ENCODE measurements around the gene DAB2IP.
"Not testable (repeated sequence)": the region's sequence is repeated elsewhere in the genome, so short reads cannot be mapped to it uniquely, and the experiment has no call there.

The DAB2IP gene

DNA sequence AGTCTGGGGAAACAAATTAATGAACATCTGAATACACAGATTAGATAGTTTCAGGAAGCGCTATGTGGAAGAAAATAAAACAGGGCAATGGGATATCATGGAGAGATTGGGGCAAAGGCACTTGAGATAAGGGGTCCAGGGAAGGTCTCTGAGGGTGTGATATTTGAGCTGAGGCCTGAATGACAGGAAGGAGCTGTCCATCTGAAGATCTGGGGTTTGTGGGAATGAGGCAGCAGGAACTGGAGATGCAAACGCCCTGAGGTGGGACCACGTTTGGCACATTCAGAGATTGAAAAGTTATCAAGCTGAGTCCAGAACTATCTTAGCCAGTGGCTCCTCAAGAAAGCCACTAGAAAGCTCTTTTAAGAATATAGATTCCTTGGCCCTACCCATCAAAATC, 8.7 kb upstream of the DAB2IP start:
- Mint-ChIP-seq H3K36me3 (ENCODE audit: low read depth) (peaks cover 3% of the 10 kb centered on the region), H3K9me3 (no peaks in the 10 kb centered on the region), H3K27ac (peak overlapping the region in 1 of 3 experiments; percentile 16)

DNA sequence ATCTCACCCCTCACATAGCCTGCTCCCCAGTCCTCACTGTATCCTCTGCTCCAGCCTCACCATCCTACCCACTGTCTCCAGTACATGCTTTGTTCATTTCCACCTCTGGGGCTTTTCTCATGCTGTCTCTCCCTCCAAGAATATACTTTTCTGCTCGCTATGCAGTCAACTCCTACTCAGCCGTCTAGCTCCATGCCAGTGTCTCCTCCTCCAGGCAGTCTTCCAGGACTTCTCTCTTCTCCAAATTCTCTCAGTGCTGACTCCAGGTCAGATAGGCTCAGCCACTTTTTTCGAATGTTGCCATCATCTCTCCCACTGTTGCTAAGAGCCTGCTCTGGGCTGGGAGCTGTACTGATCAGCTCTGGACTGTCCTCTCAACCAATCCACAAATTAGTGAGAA, 8.0 kb upstream of the DAB2IP start:
- Mint-ChIP-seq H3K9me3 (no peaks in the 10 kb centered on the region), H3K27ac (no peak overlapping the region), H3K4me3 (no peak overlapping the region), H3K27me3 (ENCODE audit: low read depth) (peaks cover 3% of the 10 kb centered on the region), H3K36me3 (ENCODE audit: low read depth) (peaks cover 3% of the 10 kb centered on the region), H3K4me1 (peaks cover 51% of the 10 kb centered on the region)
- TF ChIP-seq, protein P1, sequence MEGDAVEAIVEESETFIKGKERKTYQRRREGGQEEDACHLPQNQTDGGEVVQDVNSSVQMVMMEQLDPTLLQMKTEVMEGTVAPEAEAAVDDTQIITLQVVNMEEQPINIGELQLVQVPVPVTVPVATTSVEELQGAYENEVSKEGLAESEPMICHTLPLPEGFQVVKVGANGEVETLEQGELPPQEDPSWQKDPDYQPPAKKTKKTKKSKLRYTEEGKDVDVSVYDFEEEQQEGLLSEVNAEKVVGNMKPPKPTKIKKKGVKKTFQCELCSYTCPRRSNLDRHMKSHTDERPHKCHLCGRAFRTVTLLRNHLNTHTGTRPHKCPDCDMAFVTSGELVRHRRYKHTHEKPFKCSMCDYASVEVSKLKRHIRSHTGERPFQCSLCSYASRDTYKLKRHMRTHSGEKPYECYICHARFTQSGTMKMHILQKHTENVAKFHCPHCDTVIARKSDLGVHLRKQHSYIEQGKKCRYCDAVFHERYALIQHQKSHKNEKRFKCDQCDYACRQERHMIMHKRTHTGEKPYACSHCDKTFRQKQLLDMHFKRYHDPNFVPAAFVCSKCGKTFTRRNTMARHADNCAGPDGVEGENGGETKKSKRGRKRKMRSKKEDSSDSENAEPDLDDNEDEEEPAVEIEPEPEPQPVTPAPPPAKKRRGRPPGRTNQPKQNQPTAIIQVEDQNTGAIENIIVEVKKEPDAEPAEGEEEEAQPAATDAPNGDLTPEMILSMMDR (IDR thresholded peaks at IDR 0.05; ENCODE audit: unreplicated experiment in 3 of 3), result no peak

More for the DNA sequence above, 8.7 kb upstream of the DAB2IP start:
- peaks cover 51% of the 10 kb centered on the region for H3K4me1 Mint-ChIP-seq
- TF ChIP-seq, protein P1 (IDR thresholded peaks at IDR 0.05; ENCODE audit: unreplicated experiment in 3 of 3), result no peak
- H3K27me3 Mint-ChIP-seq (ENCODE audit: low read depth), result peaks cover 3% of the 10 kb centered on the region
- H3K4me3 Mint-ChIP-seq, result no peak overlapping the region

DNA sequence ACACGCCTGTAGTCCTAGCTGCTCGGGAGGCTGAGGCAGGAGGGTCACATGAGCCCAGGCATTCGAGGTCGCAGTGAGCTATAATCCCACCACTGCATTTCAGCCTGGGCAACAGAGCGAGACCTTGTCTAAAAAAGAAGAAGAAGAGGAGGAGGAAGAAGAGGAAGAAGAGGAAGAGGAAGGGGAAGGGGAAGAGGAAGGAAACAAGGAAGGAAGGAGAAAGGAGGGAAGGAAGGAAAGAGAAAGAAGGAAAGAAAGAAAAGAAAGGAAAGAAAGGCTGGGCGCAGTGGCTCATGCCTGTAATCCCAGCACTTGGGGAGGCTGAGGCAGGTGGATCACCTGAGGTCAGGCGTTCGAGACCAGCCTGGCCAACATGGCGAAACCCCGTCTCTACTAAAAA, 7.4 kb upstream of the DAB2IP start:
- not testable (repeated sequence) for H3K27me3 Mint-ChIP-seq (ENCODE audit: low read depth); H3K36me3 Mint-ChIP-seq (ENCODE audit: low read depth); H3K4me3 Mint-ChIP-seq; H3K27ac Mint-ChIP-seq; H3K9me3 Mint-ChIP-seq
- H3K4me1 Mint-ChIP-seq, result peaks cover 55% of the 10 kb centered on the region

DNA sequence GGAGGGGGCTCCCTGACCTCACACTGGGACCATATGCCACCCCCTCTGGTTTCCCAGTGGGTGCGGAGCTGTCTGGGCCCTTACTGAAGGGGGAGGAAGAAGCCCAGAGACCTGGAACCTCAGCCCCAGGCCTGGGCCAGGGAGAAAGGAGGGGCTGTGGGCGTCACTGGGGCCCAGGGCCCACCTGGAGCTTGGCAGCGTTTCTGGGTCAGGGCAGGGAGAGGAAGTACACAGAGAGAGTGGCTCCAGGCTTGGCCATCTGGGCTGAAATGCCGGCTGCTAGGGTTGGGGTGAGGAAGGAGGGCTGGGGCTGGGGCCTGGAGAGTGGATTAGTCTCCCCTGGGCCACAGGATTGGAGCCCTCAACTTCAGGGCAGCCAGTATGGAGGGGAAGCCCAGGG, 6.4 kb upstream of the DAB2IP start:
- TF ChIP-seq, protein P1 (IDR thresholded peaks at IDR 0.05; ENCODE audit: unreplicated experiment in 3 of 3), result no peak
- Mint-ChIP-seq H3K27me3 (ENCODE audit: low read depth) (peaks cover 3% of the 10 kb centered on the region), H3K9me3 (no peaks in the 10 kb centered on the region), H3K27ac (peak overlapping the region in 2 of 3 experiments; percentile 45 to 51), H3K4me1 (peaks cover 63% of the 10 kb centered on the region), H3K4me3 (no peak overlapping the region), H3K36me3 (ENCODE audit: low read depth) (peaks cover 3% of the 10 kb centered on the region)

DNA sequence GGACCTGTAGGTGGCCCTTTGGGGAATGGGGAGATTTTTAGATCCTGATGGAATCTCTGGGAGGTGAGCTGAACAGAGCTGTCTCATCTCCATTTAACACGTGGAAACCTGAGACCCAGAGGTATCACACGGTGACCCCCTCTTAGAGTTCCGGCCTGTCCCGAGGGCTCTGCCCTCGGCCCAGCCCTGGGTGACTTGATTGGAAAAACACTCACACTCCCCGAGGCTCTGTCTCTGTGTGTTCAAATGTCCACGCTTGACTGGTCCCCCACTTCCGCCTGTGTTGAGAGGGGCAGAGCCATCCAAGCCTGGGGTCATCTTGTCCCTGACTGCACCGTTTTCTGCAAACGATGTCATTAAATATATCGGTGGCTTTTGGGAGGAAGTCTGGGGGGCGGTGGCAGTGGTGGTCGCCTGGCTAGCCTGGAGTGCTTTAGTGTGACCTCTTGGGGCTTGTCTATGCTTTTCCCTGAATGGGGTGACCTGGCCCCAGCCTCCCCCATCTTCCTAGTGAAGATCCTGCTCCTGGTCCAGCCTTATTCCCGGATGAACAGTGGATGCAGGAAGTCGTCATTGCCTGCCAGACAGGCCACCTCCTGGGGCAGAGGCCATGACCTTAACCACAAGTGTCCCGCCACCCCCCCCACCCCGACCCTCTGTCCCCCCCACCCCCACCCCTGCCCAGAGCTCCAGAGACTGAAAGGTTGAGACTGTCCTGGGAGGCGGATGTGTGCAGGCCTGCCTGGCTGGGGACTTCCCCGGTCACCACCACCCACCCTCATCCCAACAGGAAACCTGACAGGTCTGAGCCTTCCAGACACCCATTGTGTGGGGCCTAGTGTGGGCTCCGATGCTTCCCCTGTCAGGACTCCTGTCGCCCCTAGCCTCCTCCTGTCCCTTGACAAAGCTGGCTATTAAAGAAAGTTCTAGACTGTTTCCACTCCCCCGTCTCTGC, 5.3 kb upstream of the DAB2IP start:
- Mint-ChIP-seq H3K27ac (peak overlapping the region; percentile 55 to 97 (median 56)), H3K27me3 (ENCODE audit: low read depth) (peaks cover 3% of the 10 kb centered on the region), H3K9me3 (no peaks in the 10 kb centered on the region), H3K4me3 (peak overlapping the region in 1 of 3 experiments; percentile 12), H3K4me1 (peaks cover 71% of the 10 kb centered on the region), H3K36me3 (ENCODE audit: low read depth) (peaks cover 3% of the 10 kb centered on the region)
- TF ChIP-seq, protein P1 (IDR thresholded peaks at IDR 0.05; ENCODE audit: unreplicated experiment in 3 of 3), result no peak

DNA sequence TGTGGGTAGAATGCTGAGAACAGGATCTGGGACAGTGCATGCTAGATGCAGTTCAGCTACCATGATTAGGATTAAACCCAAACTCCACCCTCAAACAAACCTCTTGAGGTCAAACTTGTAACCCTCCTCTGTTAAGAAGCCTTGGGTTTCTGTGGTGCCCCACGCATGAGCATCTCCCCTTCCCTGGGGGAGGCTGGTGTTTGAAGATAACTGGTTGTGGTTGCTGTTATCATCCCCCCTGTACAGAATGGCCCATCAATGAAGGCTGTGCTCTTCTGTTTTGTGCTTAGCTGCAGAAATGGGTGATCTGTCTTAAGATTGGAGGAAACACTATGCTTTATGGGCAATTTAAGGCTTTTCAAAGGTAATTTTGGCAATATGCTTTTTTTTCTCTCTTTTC, 4.4 kb upstream of the DAB2IP start:
- TF ChIP-seq, protein P1 (IDR thresholded peaks at IDR 0.05; ENCODE audit: unreplicated experiment in 3 of 3), result no peak
- Mint-ChIP-seq H3K27ac (peak overlapping the region in 2 of 3 experiments; percentile 1 to 97), H3K27me3 (ENCODE audit: low read depth) (peaks cover 2% of the 10 kb centered on the region), H3K4me1 (peaks cover 66% of the 10 kb centered on the region), H3K36me3 (ENCODE audit: low read depth) (peaks cover 3% of the 10 kb centered on the region), H3K9me3 (no peaks in the 10 kb centered on the region), H3K4me3 (no peak overlapping the region)

Measured in nephron (organoid).